Subcutaneous adipose tissue (tissue), 4 donors: ENCODE measurements around the gene MTF1. TPM values are rescaled to one million over a fixed set of nuclear protein-coding genes. Genes with fewer than 3 reads are reported as not detected.

Experiments
- CTCF ChIP-seq: fragments of 450-650 bp; IDR thresholded peaks from one replicate; pipeline ENCODE4 v1.5.1; 2016; ENCODE audit warnings: low read depth, mild to moderate bottlenecking, control low read depth, antibody characterized with exemption, moderate library complexity
- total RNA-seq, 4 donors: library from RNA; depleted of rRNA; stranded (reverse); fragments of >200 nt; gene quantifications; one replicate each; pipeline ENCODE4 v1.1.0, GENCODE V29; 2016

Gene MTF1
- 1 to 10 TPM; 5.7 to 6.8 (median 6.5) TPM for total RNA-seq

GRCh38 chr1:37859507-37860345 is at the start of gene MTF1:
TSS of gene MTF1 (minus strand) at chr1:37859592. CDS start at chr1:37857658, 1,934 bp downstream.
- TF ChIP-seq CTCF, result no peak

DNA sequence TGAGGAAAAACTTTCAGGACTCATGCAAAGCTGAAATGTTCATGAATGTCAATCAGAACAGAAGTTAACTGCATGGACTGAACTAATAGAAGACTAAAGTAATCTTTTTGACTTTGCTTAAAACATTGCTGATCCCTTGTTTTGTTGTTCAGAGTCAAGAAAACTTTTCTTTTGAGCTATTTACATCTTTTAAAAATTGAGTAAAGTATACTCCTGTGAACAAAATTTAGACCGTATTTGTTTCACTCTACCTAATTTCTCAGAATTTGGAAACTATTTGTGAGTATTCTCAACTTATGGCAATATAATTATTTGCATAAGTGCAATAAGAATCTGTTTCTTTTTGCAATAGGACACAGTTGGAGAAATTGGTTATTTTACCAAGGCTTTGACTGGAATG is 46.3 kb upstream of the MTF1 start:
- TF ChIP-seq CTCF, result no peak

GRCh38 chr1:37902983-37903382 is 43.6 kb upstream of the MTF1 start:
- TF ChIP-seq CTCF, result no peak

- TF ChIP-seq CTCF, result no peak
Measured at GRCh38 chr1:37901893-37902225, 42.5 kb upstream of the MTF1 start.

- TF ChIP-seq CTCF, result no peak
Measured at GRCh38 chr1:37901191-37901892, 42.0 kb upstream of the MTF1 start.

GRCh38 chr1:37893673-37894072 is 34.3 kb upstream of the MTF1 start:
- TF ChIP-seq CTCF, result no peak
